ENCODE measurements around the gene C4orf50.

DNA sequence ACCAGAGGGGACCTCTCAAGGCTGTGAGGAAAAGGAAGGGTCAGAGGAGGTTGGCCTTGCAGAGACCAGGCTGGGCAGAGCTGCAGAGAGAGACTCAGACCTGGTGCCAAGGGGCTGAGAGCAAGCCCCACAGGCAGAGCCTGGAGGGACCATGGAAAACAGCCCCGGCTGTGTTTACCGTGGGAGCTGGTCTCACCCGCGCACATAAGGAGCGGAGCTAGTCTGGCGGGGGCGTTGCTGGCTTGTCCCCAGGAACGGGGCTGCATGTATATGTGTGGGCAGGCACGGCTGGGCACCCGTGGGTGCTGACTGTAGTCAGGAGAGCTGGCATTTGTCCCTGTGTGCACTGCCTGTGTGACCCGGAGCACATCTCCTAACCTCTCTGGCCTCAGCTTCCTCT, 45.7 kb downstream of the C4orf50 start:
- TF ChIP-seq EZH2 (IDR thresholded peaks at IDR 0.05; ENCODE audit: insufficient read depth, poor library complexity, severe bottlenecking) = no peak
- TF ChIP-seq EZH2phosphoT487 (IDR thresholded peaks at IDR 0.05; ENCODE audit: insufficient read depth, low read depth) = no peak

Measured in GM23248 (cell line).